Measurements from ENCODE around the gene ADRM1. TPM values are rescaled to one million over a fixed set of nuclear protein-coding genes. Genes with fewer than 3 reads are reported as not detected.

The ADRM1 gene
- total RNA-seq, 2 experiments from 2014 or later, result 40.8 to 44.3 TPM

- ChIA-PET POLR2A (no interaction called here), CTCF (interaction anchor here (2.3 kb wide), 1 partner anchor 83 kb away, joined by 8 read pairs; no protein-coding TSS in a partner anchor)
- no peaks in the 10 kb centered on the region for H3K27me3 ChIP-seq (ENCODE audit: control insufficient read depth in 1 of 2, insufficient read depth in 2 of 2, low read length in 2 of 2)
- H3K36me3 Mint-ChIP-seq (ENCODE audit: low read depth), result peaks cover 26% of the 10 kb centered on the region
- H3K27ac Mint-ChIP-seq, result no peak overlapping the region
- no peak for TF ChIP-seq CTCF (IDR thresholded peaks at IDR 0.05)
- intact Hi-C loops (cut with DNase I, micrococcal nuclease), result loop anchor here (5.0 kb wide), 3 partner anchors 68 to 508 kb away; partner anchors contain the start of gene LAMA5 (in 1 of the 2)
- H3K4me3 Mint-ChIP-seq, result no peak overlapping the region
- no peak overlapping the region for H3K4me3 ChIP-seq (ENCODE audit: low read length)
- H3K9me3 Mint-ChIP-seq, result no peaks in the 10 kb centered on the region
- ATAC-seq (ENCODE audit: poor library complexity), result no peak
- no peak for DNase-seq
- H3K27ac ChIP-seq (ENCODE audit: low read depth in 1 of 2, low read length in 2 of 2), result no peak overlapping the region
- H3K27me3 Mint-ChIP-seq, result no peaks in the 10 kb centered on the region
- peaks cover 28% of the 10 kb centered on the region for H3K4me1 ChIP-seq (ENCODE audit: insufficient read depth, low read length)
- H3K4me1 Mint-ChIP-seq (ENCODE audit: low read depth), result peaks cover 19% of the 10 kb centered on the region
- H3K36me3 ChIP-seq (ENCODE audit: insufficient read depth, low read length), result peaks cover 17% of the 10 kb centered on the region
- H3K9me3 ChIP-seq (ENCODE audit: control insufficient read depth in 1 of 2, insufficient read depth in 1 of 2, low read length in 2 of 2), result no peaks in the 10 kb centered on the region
These were observed 3.0 kb upstream of the ADRM1 start for GRCh38 chr20:62299666-62300236.

GRCh38 chr20:62300319-62300718, 2.5 kb upstream of the ADRM1 start:
- peaks cover 23% of the 10 kb centered on the region for H3K4me1 Mint-ChIP-seq (ENCODE audit: low read depth)
- CTCF ChIA-PET, result interaction anchor here (2.3 kb wide), 1 partner anchor 82 kb away, joined by 8 read pairs; no protein-coding TSS in a partner anchor
- no peaks in the 10 kb centered on the region for H3K27me3 ChIP-seq (ENCODE audit: control insufficient read depth in 1 of 2, insufficient read depth in 2 of 2, low read length in 2 of 2)
- no peak overlapping the region for H3K4me3 ChIP-seq (ENCODE audit: low read length)
- H3K27ac Mint-ChIP-seq, result no peak overlapping the region
- H3K4me3 Mint-ChIP-seq, result no peak overlapping the region
- intact Hi-C loops (cut with DNase I, micrococcal nuclease), result loop anchor here (5.0 kb wide), 3 partner anchors 67 to 507 kb away; partner anchors contain the start of gene LAMA5 (in 1 of the 2)
- POLR2A ChIA-PET, result no interaction called here
- TF ChIP-seq CTCF (IDR thresholded peaks at IDR 0.05), result no peak
- H3K27ac ChIP-seq (ENCODE audit: low read depth in 1 of 2, low read length in 2 of 2), result no peak overlapping the region
- DNase-seq, result peak in 1 of 14 experiments; percentile 26
- no peaks in the 10 kb centered on the region for H3K9me3 ChIP-seq (ENCODE audit: control insufficient read depth in 1 of 2, insufficient read depth in 1 of 2, low read length in 2 of 2)
- no peaks in the 10 kb centered on the region for H3K27me3 Mint-ChIP-seq
- no peaks in the 10 kb centered on the region for H3K9me3 Mint-ChIP-seq
- H3K36me3 ChIP-seq (ENCODE audit: insufficient read depth, low read length), result peaks cover 19% of the 10 kb centered on the region
- ATAC-seq (ENCODE audit: poor library complexity), result no peak
- H3K36me3 Mint-ChIP-seq (ENCODE audit: low read depth), result peaks cover 27% of the 10 kb centered on the region
- peaks cover 34% of the 10 kb centered on the region for H3K4me1 ChIP-seq (ENCODE audit: insufficient read depth, low read length)

GRCh38 chr20:62301111-62301668, 1.6 kb upstream of the ADRM1 start:
- no peak for TF ChIP-seq CTCF (IDR thresholded peaks at IDR 0.05)
- no peaks in the 10 kb centered on the region for H3K27me3 Mint-ChIP-seq
- H3K36me3 Mint-ChIP-seq (ENCODE audit: low read depth), result peaks cover 31% of the 10 kb centered on the region
- no peaks in the 10 kb centered on the region for H3K9me3 ChIP-seq (ENCODE audit: control insufficient read depth in 1 of 2, insufficient read depth in 1 of 2, low read length in 2 of 2)
- H3K4me3 Mint-ChIP-seq, result peak overlapping the region; percentile 73
- no peak overlapping the region for H3K27ac ChIP-seq (ENCODE audit: low read depth in 1 of 2, low read length in 2 of 2)
- H3K27me3 ChIP-seq (ENCODE audit: control insufficient read depth in 1 of 2, insufficient read depth in 2 of 2, low read length in 2 of 2), result no peaks in the 10 kb centered on the region
- ChIA-PET CTCF (interaction anchor here (2.3 kb wide), 1 partner anchor 81 kb away, joined by 8 read pairs; no protein-coding TSS in a partner anchor), POLR2A (no interaction called here)
- H3K27ac Mint-ChIP-seq, result peak overlapping the region; percentile 96
- peaks cover 26% of the 10 kb centered on the region for H3K4me1 Mint-ChIP-seq (ENCODE audit: low read depth)
- ATAC-seq (ENCODE audit: poor library complexity), result no peak
- H3K4me1 ChIP-seq (ENCODE audit: insufficient read depth, low read length), result peaks cover 43% of the 10 kb centered on the region
- intact Hi-C loops (cut with DNase I, micrococcal nuclease), result loop anchor here (5.0 kb wide), 3 partner anchors 66 to 506 kb away; partner anchors contain the start of gene LAMA5 (in 1 of the 2)
- peaks cover 22% of the 10 kb centered on the region for H3K36me3 ChIP-seq (ENCODE audit: insufficient read depth, low read length)
- DNase-seq, result peak in 1 of 14 experiments; percentile 33
- no peaks in the 10 kb centered on the region for H3K9me3 Mint-ChIP-seq
- no peak overlapping the region for H3K4me3 ChIP-seq (ENCODE audit: low read length)

All from CD4-positive, alpha-beta T cell (primary cell).